Measurements from ENCODE around the gene ILF3. TPM values are rescaled to one million over a fixed set of nuclear protein-coding genes. Genes with fewer than 3 reads are reported as not detected.

Gene ILF3
- total RNA-seq, 2 experiments from 2014 or later, result 464 to 491 TPM

GRCh38 chr19:10624585-10624984 lies 29.6 kb upstream of the ILF3 start:
- ATAC-seq (ENCODE audit: poor library complexity) (peak; percentile 92), DNase-seq (peak in 6 of 14 experiments; percentile 13 to 65 (median 20))
- H3K27ac ChIP-seq (ENCODE audit: low read depth in 1 of 2, low read length in 2 of 2), result peak overlapping the region; percentile 29 to 30
- no peaks in the 10 kb centered on the region for H3K9me3 Mint-ChIP-seq
- intact Hi-C loops (cut with DNase I, micrococcal nuclease), result no loop called here
- H3K4me1 Mint-ChIP-seq (ENCODE audit: low read depth), result peaks cover 38% of the 10 kb centered on the region
- H3K36me3 ChIP-seq (ENCODE audit: insufficient read depth, low read length), result peaks cover 33% of the 10 kb centered on the region
- H3K27me3 Mint-ChIP-seq, result no peaks in the 10 kb centered on the region
- CTCF ChIA-PET, result no interaction called here
- H3K27ac Mint-ChIP-seq, result peak overlapping the region; percentile 81
- H3K36me3 Mint-ChIP-seq (ENCODE audit: low read depth), result peaks cover 56% of the 10 kb centered on the region
- no peak overlapping the region for H3K4me3 Mint-ChIP-seq
- no peak overlapping the region for H3K4me3 ChIP-seq (ENCODE audit: low read length)
- POLR2A ChIA-PET, result interaction anchor here (1.2 to 6.4 kb wide), 2 partner anchors 19 to 21 kb away, joined by 4 to 40 read pairs; no protein-coding TSS in a partner anchor
- no peaks in the 10 kb centered on the region for H3K27me3 ChIP-seq (ENCODE audit: control insufficient read depth in 1 of 2, insufficient read depth in 2 of 2, low read length in 2 of 2)
- peaks cover 39% of the 10 kb centered on the region for H3K4me1 ChIP-seq (ENCODE audit: insufficient read depth, low read length)
- no peaks in the 10 kb centered on the region for H3K9me3 ChIP-seq (ENCODE audit: control insufficient read depth in 1 of 2, insufficient read depth in 1 of 2, low read length in 2 of 2)
- no peak for TF ChIP-seq CTCF (IDR thresholded peaks at IDR 0.05)

DNA sequence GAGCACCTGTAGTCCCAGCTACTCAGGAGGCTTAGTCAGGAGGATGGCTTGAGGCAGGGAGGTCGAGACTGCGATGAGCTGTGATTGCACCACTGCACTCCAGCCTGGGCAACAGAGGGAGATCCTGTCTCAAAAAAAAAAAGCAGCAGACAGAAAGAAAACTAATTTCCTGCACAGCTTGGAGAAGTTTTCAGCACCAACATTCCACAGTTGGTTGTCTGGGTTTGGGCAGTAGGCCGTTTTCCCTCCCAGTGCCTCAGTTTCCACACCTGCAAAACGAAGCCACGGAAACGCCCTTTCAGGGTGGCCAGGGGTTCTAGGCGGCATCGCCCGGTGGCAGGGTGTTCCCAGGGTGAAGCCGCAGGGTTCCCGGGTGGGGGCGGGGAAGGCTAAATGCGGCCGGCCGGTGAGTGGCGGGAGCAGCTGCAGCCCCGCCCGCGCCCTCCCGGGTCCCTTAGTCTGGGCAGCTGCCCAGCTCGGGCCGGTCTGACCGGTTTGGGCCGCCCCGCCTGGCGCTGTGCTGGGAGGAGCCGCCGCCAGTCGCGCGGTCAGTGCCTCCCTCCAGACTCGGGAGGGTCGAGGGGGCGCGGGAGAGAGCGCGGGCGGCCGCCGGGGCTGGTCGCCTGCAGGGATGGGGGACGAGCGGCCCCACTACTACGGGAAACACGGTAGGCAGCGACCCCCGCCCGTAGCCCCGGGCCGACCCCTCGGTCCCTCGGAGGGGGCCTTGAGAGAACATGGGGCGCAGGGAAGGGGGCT lies 29.0 kb upstream of the ILF3 start, which contains the start of gene SLC44A2:
Gene SLC44A2, plus strand, starts transcription at position 551 of the 759 bp plus-strand sequence. Its CDS starts 81 bp downstream, at position 632.
- Histone ChIP-seq H3K4me1 (ENCODE audit: insufficient read depth, low read length) (peaks cover 39% of the 10 kb centered on the region), H3K36me3 (ENCODE audit: insufficient read depth, low read length) (peaks cover 35% of the 10 kb centered on the region), H3K27me3 (ENCODE audit: control insufficient read depth in 1 of 2, insufficient read depth in 2 of 2, low read length in 2 of 2) (no peaks in the 10 kb centered on the region), H3K9me3 (ENCODE audit: control insufficient read depth in 1 of 2, insufficient read depth in 1 of 2, low read length in 2 of 2) (no peaks in the 10 kb centered on the region), H3K4me3 (ENCODE audit: low read length) (no peak within 1 kb of the TSS), H3K27ac (ENCODE audit: low read depth in 1 of 2, low read length in 2 of 2) (peak within 1 kb of the TSS; percentile 29 to 50)
- ChIA-PET POLR2A (interaction anchor here (6.4 kb wide), 1 partner anchor 22 kb away, joined by 40 read pairs; no protein-coding TSS in a partner anchor), CTCF (no interaction called here)
- Mint-ChIP-seq H3K4me1 (ENCODE audit: low read depth) (peaks cover 36% of the 10 kb centered on the region), H3K27ac (peak within 1 kb of the TSS; percentile 81), H3K36me3 (ENCODE audit: low read depth) (peaks cover 55% of the 10 kb centered on the region), H3K9me3 (no peaks in the 10 kb centered on the region), H3K27me3 (no peaks in the 10 kb centered on the region), H3K4me3 (no peak within 1 kb of the TSS)
- intact Hi-C loops (cut with DNase I, micrococcal nuclease), result no loop called here
- DNase-seq (no peak), ATAC-seq (ENCODE audit: poor library complexity) (no peak)
- no peak for TF ChIP-seq CTCF (IDR thresholded peaks at IDR 0.05)

DNA sequence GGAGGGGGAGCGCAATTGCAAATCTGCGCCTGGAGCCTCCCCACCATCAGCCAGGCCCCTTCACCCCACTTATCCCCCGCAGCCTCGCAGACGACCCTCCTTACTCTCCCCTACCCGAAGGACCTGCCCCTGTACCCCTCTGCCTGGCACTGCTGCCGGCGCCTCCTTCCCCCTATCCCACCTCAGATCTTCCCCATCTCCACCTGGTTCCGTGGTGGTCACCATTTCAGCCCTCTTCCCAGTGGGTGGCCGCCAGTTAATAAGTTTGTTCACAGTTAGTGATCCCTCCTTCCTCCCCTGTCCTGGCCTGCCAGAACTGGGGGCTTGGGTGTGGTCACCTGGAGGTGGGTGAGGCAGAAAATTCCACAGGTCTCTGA lies 28.4 kb upstream of the ILF3 start:
- no peaks in the 10 kb centered on the region for H3K9me3 ChIP-seq (ENCODE audit: control insufficient read depth in 1 of 2, insufficient read depth in 1 of 2, low read length in 2 of 2)
- Mint-ChIP-seq H3K27ac (peak overlapping the region; percentile 69), H3K27me3 (no peaks in the 10 kb centered on the region), H3K9me3 (no peaks in the 10 kb centered on the region), H3K36me3 (ENCODE audit: low read depth) (peaks cover 55% of the 10 kb centered on the region), H3K4me1 (ENCODE audit: low read depth) (peaks cover 30% of the 10 kb centered on the region), H3K4me3 (no peak overlapping the region)
- DNase-seq, result no peak
- H3K4me1 ChIP-seq (ENCODE audit: insufficient read depth, low read length), result peaks cover 36% of the 10 kb centered on the region
- peak overlapping the region in 1 of 2 donors; percentile 50 for H3K27ac ChIP-seq (ENCODE audit: low read depth in 1 of 2, low read length in 2 of 2)
- intact Hi-C loops (cut with DNase I, micrococcal nuclease), result no loop called here
- no peak for ATAC-seq (ENCODE audit: poor library complexity)
- peaks cover 36% of the 10 kb centered on the region for H3K36me3 ChIP-seq (ENCODE audit: insufficient read depth, low read length)
- no peak for TF ChIP-seq CTCF (IDR thresholded peaks at IDR 0.05)
- H3K4me3 ChIP-seq (ENCODE audit: low read length), result no peak overlapping the region
- CTCF ChIA-PET, result no interaction called here
- POLR2A ChIA-PET, result interaction anchor here (3.0 kb wide), 1 partner anchor 22 kb away, joined by 8 read pairs; no protein-coding TSS in a partner anchor
- H3K27me3 ChIP-seq (ENCODE audit: control insufficient read depth in 1 of 2, insufficient read depth in 2 of 2, low read length in 2 of 2), result no peaks in the 10 kb centered on the region

Measured in CD4-positive, alpha-beta T cell (primary cell).